ENCODE data around the gene CFAP107.
"Not testable (repeated sequence)": the region's sequence is repeated elsewhere in the genome, so short reads cannot be mapped to it uniquely, and the experiment has no call there.

CFAP107 gene, protein sequence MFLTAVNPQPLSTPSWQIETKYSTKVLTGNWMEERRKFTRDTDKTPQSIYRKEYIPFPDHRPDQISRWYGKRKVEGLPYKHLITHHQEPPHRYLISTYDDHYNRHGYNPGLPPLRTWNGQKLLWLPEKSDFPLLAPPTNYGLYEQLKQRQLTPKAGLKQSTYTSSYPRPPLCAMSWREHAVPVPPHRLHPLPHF

DNA sequence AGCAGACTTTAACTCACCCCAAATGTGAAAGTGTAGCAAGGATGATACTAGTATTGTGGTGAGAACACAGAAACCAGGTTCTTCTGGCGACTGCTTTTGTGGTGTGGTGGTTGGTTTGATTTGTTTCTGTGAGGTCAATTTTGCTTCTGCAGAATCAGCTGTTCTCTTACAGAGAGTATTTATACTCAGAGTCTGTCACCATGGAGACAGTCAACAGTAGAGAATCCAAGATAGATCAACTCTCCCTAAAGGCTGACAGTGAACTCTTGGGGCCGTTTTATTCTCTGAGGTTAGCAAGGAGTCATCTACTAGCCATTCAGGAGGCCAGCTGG lies at the start of gene CFAP107:
CFAP107 (plus strand) TSS at position 209 of the 332 bp plus-strand sequence. CDS start 231 bp downstream, outside the sequence.
- peak in 1 of 2 experiments; percentile 2 for DNase-seq

DNA sequence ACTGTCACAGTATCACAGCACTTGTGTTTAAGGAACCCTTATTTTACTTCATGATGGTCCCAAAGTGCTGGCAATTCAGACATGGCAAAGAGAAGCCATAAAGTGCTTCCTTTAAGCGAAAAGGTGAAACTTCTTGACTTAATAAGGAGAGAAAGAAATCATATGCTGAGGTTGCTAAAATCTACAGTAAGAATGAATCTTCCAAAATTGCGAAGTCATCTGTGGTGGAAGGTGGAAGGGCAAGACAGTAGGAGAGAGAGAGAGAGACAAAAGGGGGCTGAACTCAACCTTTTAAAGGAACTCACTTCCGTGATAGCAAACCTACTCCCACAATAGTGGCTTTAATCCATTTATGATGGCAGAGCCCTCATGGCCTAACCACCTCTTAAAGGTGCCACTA lies 49.3 kb upstream of the CFAP107 start:
- DNase-seq, result no peak

DNA sequence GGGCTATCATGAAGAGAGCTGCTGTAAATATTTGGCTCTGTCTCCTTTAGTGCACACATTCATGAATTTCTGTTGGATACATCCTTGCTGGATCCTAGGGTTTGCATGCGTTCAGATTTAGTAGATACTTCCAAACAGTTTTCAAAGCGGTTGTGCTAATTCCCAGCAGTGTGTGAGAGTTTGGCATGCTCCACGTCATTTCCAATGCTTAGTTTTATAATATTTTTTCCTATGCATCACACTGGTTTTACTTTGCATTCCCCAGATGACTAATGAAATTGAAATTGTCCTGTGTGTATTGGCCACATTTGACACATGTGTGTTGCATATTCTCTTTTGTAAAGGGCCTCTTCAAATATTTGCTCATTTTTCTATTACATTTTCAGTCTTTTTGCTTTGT lies 48.6 kb upstream of the CFAP107 start:
- no peak for DNase-seq

DNA sequence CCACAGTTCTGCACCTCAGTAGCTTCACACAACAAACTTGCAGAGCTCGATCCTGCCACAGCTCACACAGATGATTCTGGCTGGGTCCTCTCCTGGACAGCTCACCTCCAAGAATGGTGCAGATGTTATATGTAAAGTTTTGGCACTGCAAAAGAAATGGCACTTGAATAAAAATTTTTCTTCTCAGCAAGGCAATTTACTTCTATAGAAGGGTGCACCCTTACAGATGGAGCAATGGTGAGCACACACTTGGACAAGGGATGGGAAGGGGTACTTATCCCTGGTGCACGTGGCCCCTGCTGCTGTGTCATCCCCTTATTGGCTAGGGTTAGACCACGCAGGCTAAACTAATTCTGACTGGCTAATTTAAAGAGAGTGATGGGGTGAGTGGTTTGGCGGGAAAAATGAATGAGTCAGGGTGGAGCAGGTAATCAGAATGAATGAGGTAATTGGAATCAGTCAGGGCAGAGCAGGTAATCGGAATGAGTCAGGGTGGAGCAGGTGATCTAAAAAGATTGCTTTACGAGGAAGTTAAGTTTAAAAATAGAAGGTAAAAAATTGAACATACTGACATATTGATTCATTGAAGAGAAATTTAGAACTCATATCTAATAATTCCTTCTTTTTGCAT lies 42.1 kb upstream of the CFAP107 start:
- no peak for DNase-seq

DNA sequence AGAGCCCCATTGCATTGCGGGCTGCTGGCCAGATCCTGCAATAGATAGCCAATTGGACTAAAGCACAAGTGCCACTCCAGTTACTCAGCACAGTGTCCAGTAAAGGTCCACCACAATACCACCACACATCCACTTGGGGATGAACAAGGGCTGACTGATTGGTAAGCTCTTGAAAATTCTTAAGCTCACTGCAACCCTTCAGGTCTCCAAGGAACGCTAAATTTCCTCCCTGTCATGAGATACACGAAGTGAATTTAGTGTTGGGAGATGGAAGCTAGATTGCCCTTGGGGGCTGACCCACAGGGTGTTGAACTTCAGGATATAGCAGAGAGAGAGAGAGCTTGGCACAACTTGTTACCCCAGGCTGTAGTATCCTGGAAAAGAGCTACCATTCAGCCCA lies 39.9 kb upstream of the CFAP107 start:
- no peak for DNase-seq

DNA sequence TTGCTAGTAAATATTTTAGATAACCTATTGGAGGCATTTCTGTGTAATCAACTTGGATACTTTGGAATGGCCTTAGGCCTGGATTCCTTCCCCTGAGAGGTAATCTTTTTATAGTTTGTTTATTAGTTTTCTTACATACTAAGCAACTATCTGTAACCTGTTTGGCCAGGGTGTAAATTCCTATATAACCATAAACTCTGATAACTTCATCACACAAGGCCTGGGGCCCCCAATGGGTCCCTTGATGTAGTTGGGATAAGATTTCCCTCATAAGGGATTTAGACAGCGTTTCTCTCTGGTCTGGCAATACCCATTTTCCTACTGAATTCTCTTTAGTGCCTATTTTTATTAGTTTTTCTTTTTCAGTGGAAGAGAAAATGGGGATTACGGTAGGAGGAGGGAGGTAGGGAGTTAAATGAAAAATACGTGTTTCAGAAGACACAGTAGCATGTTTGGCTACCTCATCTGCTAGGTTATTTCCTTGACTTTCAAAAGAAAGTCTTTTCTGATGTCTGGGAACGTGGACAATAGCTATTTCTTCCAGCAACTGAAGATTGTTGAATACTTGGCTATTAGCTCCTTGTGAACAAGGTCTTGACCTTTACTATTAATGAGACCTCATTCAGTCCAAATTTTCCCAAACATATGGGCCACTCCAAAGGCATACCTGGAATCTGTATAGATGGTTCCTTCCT lies 37.5 kb upstream of the CFAP107 start:
- no peak for DNase-seq

DNA sequence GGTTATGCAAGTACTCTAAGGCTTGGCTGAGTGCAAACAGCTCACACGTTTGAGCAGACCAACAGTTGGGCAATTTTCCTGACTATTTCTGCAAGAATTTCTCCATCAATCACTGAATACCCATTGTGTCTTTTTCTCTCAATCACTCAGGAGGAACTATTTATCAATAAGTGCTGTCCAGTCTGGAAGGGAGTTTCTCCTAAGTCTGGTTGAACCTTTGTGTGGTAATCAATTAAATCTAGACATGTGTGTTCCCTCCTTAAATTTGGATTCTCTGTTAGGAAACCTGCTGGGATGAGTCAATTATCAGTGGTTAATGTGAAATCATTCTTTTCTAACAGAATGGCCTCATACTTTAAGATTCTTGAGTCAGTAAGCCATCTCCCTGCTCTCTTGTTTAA lies 36.9 kb upstream of the CFAP107 start:
- no peak for DNase-seq

DNA sequence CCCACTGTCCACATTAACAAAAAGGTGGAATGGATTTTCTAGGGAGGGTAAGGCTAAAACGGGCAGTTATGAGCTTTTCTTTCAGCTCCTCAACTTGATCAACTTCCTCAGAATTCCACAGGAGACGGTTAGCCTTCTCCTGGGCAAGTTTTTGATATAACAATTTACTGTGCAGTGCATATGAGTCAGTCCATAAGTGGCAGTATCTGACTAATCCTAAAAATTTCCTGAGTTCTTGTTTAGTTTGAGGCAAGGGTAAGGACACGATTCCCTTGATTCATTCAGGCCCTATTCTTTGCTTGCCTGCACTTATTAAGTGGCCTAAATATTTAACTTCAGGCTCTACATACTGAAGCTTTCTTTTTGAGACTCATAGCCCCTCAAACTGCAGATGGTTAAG lies 36.3 kb upstream of the CFAP107 start:
- DNase-seq, result no peak

DNA sequence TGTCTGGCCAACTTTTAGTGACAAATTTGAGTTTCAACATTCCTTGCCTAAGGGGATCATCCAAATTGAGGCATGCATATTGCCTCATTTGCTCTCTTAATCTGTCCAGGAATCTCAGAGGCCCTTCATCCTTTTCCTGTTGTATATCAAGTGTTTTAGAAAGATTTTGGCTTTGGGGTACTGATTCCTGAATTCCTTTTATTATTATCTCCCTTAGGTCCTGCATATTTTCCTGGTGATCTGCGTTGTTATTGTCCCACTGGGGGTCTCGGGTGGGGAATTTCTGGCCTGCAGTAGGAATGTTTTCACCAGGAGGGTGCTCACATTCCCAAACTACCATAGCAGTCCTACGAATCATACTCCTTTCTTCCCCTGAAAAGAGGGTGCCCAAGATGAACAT lies 34.5 kb upstream of the CFAP107 start:
- no peak for DNase-seq

DNA sequence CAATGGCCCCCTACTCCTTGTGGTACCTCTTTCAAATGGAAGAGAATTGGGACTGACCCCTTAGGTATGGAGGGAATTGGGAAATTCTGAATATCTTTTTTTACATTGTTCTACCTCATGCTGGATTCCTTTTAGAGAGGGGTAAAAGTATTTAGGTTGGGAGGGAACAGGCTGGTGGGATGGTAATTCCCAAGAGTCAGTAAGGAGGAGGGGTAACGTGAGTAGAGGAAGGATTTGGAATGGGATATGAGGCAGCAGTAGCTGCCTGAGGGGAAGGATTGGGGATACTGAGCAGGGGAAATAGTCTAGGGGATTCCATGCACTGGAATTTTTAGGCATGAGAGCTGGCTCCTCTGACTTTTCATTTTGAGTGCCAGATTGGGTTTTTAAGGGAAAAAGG lies 33.9 kb upstream of the CFAP107 start:
- DNase-seq, result no peak

DNA sequence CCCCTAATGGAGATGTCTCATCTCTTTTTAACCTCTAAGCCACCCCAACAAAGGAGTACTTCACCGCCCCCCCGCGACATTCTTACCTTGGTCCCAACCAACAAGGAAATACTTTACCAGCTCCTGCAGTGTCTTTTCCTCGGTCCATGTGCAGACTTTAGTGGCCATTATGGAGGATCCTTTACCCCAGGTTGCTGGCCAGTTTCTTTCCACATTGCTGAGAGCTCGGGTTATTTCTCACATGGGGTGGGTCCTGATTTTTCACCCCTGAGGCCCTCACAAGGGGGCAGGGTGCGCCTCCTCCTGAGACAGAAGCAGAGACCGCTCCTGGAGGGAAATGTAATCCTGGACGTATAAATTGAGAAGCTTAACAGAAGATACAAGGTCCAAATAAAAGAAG lies 33.1 kb upstream of the CFAP107 start:
- no peak for DNase-seq

DNA sequence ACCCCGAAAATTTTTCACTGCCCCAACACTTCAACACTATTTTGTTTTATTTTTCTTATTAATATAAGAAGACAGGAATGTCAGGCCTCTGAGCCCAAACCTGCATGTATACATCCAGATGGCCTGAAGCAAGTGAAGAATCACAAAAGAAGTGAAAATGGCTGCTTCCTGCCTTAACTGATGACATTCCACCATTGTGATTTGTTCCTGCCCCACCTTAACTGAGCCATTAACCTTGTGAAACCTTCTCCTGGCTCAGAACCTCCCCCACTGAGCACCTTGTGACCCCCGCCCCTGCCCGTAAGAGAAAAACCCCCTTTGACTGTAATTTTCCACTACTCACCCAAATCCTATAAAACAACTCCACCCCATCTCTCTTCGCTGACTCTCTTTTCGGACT lies 32.3 kb upstream of the CFAP107 start:
- not testable (repeated sequence) for DNase-seq

DNA sequence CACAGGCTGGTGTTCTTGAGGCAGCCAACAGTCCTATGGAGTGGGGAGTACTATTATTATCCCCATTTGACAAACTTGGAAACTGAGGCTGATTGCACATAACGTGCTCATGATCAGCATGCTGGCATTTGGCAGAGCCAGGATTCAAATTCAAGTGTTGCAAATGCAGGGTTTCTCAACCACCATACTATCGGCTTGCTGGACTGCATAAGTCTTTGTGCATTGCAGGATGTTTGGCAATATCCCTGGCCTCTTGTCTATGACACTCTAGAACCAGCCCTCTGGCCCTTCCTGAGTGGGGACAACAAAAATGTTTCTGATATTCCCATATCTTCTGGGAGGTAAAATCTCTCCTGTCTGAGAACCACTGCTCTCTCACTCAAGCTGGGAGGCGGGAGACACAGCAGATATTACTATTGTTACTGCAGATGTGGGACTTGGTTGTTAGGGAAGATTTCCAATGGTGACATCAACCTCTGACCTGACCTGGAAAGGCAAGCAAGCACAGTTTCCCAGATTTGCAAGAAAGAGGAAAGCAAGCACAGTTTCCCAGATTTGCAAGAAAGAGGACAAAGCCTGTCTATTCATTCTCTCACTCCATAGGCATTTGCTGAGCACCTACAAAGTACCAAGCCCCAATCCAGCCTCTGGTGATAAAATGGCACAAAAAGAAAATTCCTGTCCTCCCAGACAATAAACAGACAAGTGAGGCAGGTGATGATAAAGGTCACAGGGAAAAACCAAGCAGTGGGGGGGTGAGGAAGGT lies 31.1 kb upstream of the CFAP107 start:
- DNase-seq, result no peak

DNA sequence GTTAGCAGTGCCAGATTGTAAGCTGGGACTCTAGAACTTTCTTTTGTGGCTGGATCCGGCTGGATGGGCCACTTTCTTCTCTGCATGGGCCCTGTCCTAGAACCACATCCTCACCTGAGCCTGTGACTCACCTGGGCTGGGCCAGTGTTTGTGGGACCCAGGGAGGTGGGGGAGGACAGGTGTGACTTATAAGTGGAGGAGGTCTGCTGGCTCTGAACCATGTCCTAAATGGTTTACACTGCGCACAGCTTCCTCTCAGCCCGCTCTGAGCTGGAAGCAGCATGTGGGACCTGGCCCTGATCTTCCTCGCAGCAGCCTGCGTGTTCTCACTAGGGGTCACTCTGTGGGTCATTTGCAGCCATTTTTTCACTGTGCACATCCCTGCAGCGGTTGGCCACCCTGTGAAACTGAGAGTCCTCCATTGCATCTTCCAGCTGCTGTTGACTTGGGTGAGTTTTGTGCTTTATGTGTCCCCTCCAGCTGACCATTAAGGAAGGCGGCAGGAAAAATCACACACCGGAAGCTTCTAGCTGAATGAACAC lies 30.0 kb upstream of the CFAP107 start, which contains the start of gene AADACL3:
AADACL3 (plus strand) TSS at position 215 of the 542 bp plus-strand sequence; CDS start at position 282, 67 bp downstream.
- DNase-seq, result no peak

DNA sequence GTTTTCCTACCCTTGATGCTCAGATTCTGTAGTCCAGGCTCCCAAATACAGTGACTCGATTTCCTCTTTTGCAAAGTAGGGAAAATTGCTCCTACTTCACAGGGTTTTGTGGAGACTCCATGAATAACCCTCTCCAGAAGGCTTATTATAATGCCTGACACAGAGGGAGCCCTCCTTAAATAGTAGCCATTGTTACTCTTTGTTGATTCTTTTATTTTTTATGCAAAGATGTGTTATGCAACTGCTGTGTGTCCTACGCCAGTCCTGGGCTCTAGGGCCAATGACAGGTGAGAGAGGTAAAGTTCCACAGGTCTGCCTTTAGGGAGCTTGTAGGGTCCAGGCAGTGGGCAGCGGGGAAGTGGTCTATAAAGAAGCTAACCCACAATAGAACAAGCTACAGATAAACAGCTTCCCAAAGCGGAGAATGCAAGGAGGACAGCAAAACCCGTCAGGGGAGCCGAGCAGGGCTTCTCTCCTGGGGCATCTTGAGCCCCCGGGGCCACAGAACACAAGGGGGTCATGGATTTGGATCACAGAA lies 28.6 kb upstream of the CFAP107 start:
- no peak for DNase-seq

DNA sequence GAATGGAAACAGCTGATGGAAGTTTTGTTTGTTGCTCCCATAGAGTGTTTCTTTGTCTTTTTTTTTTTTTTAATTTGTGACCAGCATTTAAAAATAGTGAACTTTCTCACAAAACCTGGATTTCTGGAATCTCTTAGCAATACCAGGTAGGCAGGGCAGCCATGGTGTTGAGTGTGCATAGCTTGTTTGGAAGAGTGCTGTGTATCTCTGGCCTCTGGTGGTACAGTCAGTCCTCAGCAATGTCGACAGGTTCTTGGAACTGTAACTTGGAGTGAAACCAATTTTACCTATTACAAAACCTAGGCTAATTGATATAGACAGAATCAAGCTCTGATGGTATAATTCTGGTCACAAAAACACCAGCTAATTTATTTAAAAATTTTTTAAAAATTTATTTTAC lies 23.4 kb upstream of the CFAP107 start:
- no peak for DNase-seq

DNA sequence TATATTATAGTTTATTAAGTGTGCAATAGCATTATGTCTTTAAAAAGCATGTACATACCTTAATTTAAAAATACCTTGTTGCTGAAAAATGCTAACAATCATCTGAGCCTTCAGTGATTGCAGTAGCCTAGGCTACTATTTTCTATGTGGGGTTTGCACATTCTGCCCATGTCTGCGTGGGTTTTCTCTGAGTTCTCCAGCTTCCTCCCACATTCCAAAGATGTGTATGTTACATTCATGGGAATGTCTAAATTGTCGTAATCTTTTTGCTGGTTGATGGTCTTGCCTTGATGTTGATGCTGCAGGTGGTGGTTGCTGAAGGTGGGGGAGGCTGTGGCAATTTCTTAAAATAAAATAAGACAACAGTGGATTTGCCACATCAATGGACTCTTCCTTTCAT lies 17.6 kb upstream of the CFAP107 start:
- no peak for DNase-seq

DNA sequence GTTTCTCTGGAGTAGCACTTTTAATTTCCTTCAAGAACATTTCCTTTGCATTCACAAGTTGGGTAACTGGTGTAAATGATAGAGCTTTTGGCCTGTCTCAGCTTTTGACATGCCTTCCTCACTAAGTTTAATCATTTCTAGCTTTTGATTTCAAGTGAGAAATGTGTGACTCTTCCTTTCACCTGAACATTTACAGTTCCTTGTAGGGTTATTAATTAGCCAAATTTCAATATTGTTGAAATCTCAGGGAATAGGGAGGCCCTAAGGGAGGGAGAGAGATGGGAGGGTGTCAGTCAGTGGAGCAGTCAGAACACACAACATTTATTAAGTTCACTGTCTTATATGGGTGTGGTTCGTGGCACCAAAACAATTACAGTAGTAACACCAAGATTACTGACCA lies 15.8 kb upstream of the CFAP107 start:
- DNase-seq, result no peak

DNA sequence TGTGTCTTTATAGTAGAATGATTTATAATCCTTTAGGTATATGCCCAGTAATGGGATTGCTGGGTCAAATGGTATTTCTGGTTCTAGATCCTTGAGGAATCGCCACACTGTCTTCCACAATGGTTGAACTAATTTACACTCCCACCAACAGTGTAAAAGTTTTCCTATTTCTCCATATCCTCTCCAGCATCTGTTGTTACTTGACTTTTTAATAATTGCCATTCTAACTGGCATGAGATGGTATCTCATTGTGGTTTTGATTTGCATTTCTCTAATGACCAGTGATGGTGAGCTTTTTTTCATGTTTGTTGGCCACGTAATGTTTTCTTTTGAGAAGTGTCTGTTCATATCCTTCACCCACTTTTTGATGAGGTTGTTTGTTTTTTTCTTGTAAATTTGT lies 14.9 kb upstream of the CFAP107 start:
- DNase-seq, result not testable (repeated sequence)

DNA sequence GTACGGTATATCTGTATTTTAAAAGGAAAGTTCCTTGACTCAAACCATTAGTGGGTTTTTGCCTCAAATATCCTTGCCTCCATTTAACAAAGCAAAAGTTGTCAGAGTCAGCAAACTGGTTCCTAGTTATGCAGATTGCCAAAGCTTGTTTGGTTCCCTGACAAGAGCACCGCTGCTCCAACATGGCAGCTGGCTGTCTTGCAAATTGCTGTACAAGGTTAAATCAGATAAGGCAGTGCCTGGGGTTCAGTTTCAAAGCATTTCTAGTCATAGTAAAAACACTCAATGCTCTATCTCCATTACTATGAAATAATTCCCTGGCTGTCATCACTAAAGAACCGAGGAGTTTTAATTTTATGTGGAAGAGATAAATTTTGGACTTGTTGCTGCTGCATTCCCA lies 11.3 kb upstream of the CFAP107 start:
- no peak for DNase-seq

DNA sequence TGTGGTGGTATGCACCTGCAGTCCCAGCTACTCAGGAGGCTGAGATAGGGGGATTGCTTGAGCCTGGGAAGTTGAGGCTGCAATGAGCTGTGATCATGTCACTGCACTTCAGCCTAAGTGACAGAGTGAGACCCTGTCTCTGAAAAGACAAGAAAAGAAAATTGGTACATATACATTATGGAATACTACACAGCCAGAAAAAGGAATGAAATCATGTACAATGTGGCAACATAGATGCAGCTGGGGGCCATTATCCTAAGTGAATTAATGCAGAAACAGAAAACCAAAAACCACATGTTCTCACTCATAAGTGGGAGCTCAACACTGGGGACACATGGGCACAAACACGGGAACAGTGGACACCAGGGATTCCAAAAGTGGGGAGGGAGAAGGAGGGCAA lies 7.1 kb upstream of the CFAP107 start:
- DNase-seq, result no peak

DNA sequence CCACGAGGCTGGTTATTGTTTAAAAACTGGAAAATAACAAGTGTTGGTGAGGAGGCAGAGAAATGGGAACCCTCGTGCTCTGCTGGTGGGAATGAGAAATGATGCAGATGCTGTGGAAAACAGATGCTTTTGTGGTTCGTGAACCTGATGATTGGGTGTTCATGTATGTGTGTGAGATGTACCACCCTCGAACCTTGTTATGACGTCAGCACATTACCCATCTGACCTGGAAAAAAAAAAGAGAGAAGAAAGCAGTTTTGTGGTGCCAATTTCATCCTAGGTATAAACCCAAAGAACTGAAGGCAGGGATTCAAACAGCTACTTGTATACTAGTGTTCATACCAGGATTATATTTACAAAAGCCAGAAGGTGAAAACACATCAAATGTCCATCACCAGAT lies 6.4 kb upstream of the CFAP107 start:
- no peak for DNase-seq

DNA sequence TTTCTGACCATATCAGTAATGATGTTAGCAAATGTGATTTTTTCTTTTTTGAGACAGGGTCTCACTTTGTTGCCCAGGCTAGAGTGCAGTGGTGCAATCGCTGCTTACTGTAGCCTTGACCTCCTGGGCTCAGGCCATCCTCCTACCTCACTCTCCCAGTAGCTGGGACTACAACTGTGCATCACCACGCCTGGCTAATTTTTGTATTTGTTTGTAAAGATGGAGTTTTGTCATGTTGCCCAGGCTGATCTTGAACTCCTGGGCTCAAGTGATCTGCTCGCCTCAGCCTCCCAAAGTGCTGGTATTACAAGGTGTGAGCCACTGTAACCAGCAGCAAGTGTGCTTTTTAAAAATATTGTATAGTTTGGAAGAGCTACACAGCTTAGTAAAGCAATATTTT lies 4.1 kb upstream of the CFAP107 start:
- no peak for DNase-seq

Measured in SW 1271 (cell line).